Activated naive CD8-positive, alpha-beta T cell treated with anti-CD3 and anti-CD28 coated beads, Interleukin-2, amount 10 ng/mL, durations not matched to agents 7 days and 5 days (primary cell): ENCODE data around the gene WDR45. TPM values are rescaled to one million over a fixed set of nuclear protein-coding genes. Genes with fewer than 3 reads are reported as not detected.
A peak's percentile ranks its signal among the peaks of the same experiment; 100 is the strongest.

ENCODE experiments used
- ATAC-seq: fragments of 150-1000 bp; cut with Tn5 transposase; one replicate; pipeline ENCODE4 v1.10.0; 2021; ENCODE audit warnings: low read depth, moderate library complexity
- POLR2A ChIA-PET: fragments of 350-600 bp; sonication (Branson Sonifier 250); formaldehyde crosslinking; loops from one replicate; lab custom pipeline; 2021; ENCODE audit warnings: antibody characterized with exemption; lab: Charles Lee
- DNase-seq: peaks from one replicate; pipeline ENCODE4 v3.0.0; 2021
- H3K27ac Mint-ChIP-seq: one replicate; pipeline ENCODE4 v1.8.0; 2022; ENCODE audit warnings: mild to moderate bottlenecking, mixed read lengths
- H3K27me3 Mint-ChIP-seq: one replicate; pipeline ENCODE4 v1.8.0; 2022; ENCODE audit warnings: mild to moderate bottlenecking, moderate library complexity, mixed read lengths
- H3K36me3 Mint-ChIP-seq: one replicate; pipeline ENCODE4 v1.8.0; 2021; ENCODE audit warnings: mild to moderate bottlenecking, mixed read lengths
- H3K4me1 Mint-ChIP-seq: one replicate; pipeline ENCODE4 v1.8.0; 2021; ENCODE audit warnings: mixed read lengths
- H3K4me3 Mint-ChIP-seq: one replicate; pipeline ENCODE4 v1.8.0; 2022; ENCODE audit warnings: mild to moderate bottlenecking, moderate library complexity, mixed read lengths
- H3K9me3 Mint-ChIP-seq: one replicate; pipeline ENCODE4 v1.8.0; 2021; ENCODE audit warnings: mixed read lengths
- total RNA-seq, 2 experiments: library from RNA; stranded (reverse); gene quantifications; one replicate each; pipeline ENCODE4 v1.2.3, GENCODE V29; 2021

WDR45 gene
- total RNA-seq, 2 experiments from 2014 or later = 53.4 to 55.1 TPM

- Mint-ChIP-seq H3K36me3 (no peaks in the 10 kb centered on the region), H3K4me1 (peaks cover 8% of the 10 kb centered on the region), H3K27me3 (no peaks in the 10 kb centered on the region), H3K27ac (no peak overlapping the region), H3K4me3 (no peak overlapping the region), H3K9me3 (no peaks in the 10 kb centered on the region)
- ATAC-seq (no peak), DNase-seq (no peak)
- POLR2A ChIA-PET = no interaction called here
Measured at GRCh38 chrX:49103637-49104036, 23.9 kb upstream of the WDR45 start.

GRCh38 chrX:49102190-49102589, 22.5 kb upstream of the WDR45 start:
- DNase-seq = no peak
- H3K4me1 Mint-ChIP-seq = peaks cover 8% of the 10 kb centered on the region
- H3K4me3 Mint-ChIP-seq = peak overlapping the region; percentile 89
- H3K9me3 Mint-ChIP-seq = no peaks in the 10 kb centered on the region
- POLR2A ChIA-PET = no interaction called here
- no peaks in the 10 kb centered on the region for H3K36me3 Mint-ChIP-seq
- no peak for ATAC-seq
- no peaks in the 10 kb centered on the region for H3K27me3 Mint-ChIP-seq
- H3K27ac Mint-ChIP-seq = no peak overlapping the region

GRCh38 chrX:49101629-49101984, 21.9 kb upstream of the WDR45 start:
- peaks cover 8% of the 10 kb centered on the region for H3K4me1 Mint-ChIP-seq
- H3K27me3 Mint-ChIP-seq = no peaks in the 10 kb centered on the region
- peak overlapping the region; percentile 65 for H3K27ac Mint-ChIP-seq
- H3K9me3 Mint-ChIP-seq = no peaks in the 10 kb centered on the region
- H3K36me3 Mint-ChIP-seq = no peaks in the 10 kb centered on the region
- DNase-seq (no peak), ATAC-seq (no peak)
- POLR2A ChIA-PET = interaction anchor here (0.7 to 1.0 kb wide), 3 partner anchors 19 to 58 kb away, joined by 3 to 5 read pairs (median 3); partner anchors contain the start of gene TFE3
- peak overlapping the region; percentile 89 for H3K4me3 Mint-ChIP-seq

- H3K9me3 Mint-ChIP-seq = no peaks in the 10 kb centered on the region
- DNase-seq (peak; percentile 88), ATAC-seq (peak; percentile 96)
- H3K36me3 Mint-ChIP-seq = no peaks in the 10 kb centered on the region
- peak overlapping the region; percentile 89 for H3K4me3 Mint-ChIP-seq
- H3K27me3 Mint-ChIP-seq = no peaks in the 10 kb centered on the region
- H3K4me1 Mint-ChIP-seq = peaks cover 8% of the 10 kb centered on the region
- POLR2A ChIA-PET = interaction anchor here (0.6 to 1.5 kb wide), 5 partner anchors 20 to 58 kb away, joined by 3 to 5 read pairs (median 3); partner anchors contain the start of genes GPKOW, TFE3 and WDR45
- H3K27ac Mint-ChIP-seq = peak overlapping the region; percentile 88
Measured at GRCh38 chrX:49100704-49101628, 21.3 kb upstream of the WDR45 start.

- Mint-ChIP-seq H3K27me3 (no peaks in the 10 kb centered on the region), H3K4me3 (no peak overlapping the region), H3K4me1 (peaks cover 3% of the 10 kb centered on the region), H3K9me3 (no peaks in the 10 kb centered on the region), H3K27ac (no peak overlapping the region), H3K36me3 (no peaks in the 10 kb centered on the region)
- no peak for DNase-seq
- POLR2A ChIA-PET = interaction anchor here (1.3 kb wide), 1 partner anchor 10 kb away, joined by 3 read pairs; no protein-coding TSS in a partner anchor
- ATAC-seq = no peak
Measured at GRCh38 chrX:49096419-49096818, 16.7 kb upstream of the WDR45 start.

- DNase-seq (no peak), ATAC-seq (no peak)
- Mint-ChIP-seq H3K36me3 (no peaks in the 10 kb centered on the region), H3K9me3 (no peaks in the 10 kb centered on the region), H3K4me1 (no peaks in the 10 kb centered on the region), H3K4me3 (no peak overlapping the region), H3K27ac (no peak overlapping the region), H3K27me3 (no peaks in the 10 kb centered on the region)
- POLR2A ChIA-PET = no interaction called here
Measured at GRCh38 chrX:49089553-49089952, 9.9 kb upstream of the WDR45 start.

- Mint-ChIP-seq H3K27ac (peak overlapping the region; percentile 49), H3K9me3 (no peaks in the 10 kb centered on the region), H3K36me3 (peaks cover 5% of the 10 kb centered on the region), H3K27me3 (no peaks in the 10 kb centered on the region), H3K4me1 (peaks cover 17% of the 10 kb centered on the region), H3K4me3 (no peak overlapping the region)
- no peak for DNase-seq
- POLR2A ChIA-PET = no interaction called here
- no peak for ATAC-seq
Measured at GRCh38 chrX:49082271-49082871, 2.7 kb upstream of the WDR45 start.

- no peak for ATAC-seq
- POLR2A ChIA-PET = no interaction called here
- no peak for DNase-seq
- peaks cover 7% of the 10 kb centered on the region for H3K36me3 Mint-ChIP-seq
- H3K9me3 Mint-ChIP-seq = no peaks in the 10 kb centered on the region
- no peaks in the 10 kb centered on the region for H3K27me3 Mint-ChIP-seq
- H3K4me1 Mint-ChIP-seq = peaks cover 20% of the 10 kb centered on the region
- H3K4me3 Mint-ChIP-seq = no peak overlapping the region
- no peak overlapping the region for H3K27ac Mint-ChIP-seq
Measured at GRCh38 chrX:49077941-49078340, 1.7 kb downstream of the WDR45 start.

GRCh38 chrX:49075347-49075746, 4.3 kb downstream of the WDR45 start:
- Mint-ChIP-seq H3K27me3 (no peaks in the 10 kb centered on the region), H3K4me1 (peaks cover 19% of the 10 kb centered on the region), H3K4me3 (no peak overlapping the region), H3K27ac (no peak overlapping the region), H3K9me3 (no peaks in the 10 kb centered on the region), H3K36me3 (peaks cover 6% of the 10 kb centered on the region)
- POLR2A ChIA-PET = no interaction called here
- ATAC-seq = no peak
- DNase-seq = no peak

- POLR2A ChIA-PET = interaction anchor here (1.0 kb wide), 1 partner anchor 72 kb away, joined by 3 read pairs; the partner anchor contains the start of gene GRIPAP1
Measured at GRCh38 chrX:49073601-49074575, 5.8 kb downstream of the WDR45 start, which contains the start of gene PRAF2. Gene PRAF2 (minus strand): TSS chrX:49074002. CDS start chrX:49073987, 15 bp downstream.

GRCh38 chrX:49072712-49073095, 7.0 kb downstream of the WDR45 start:
- POLR2A ChIA-PET = no interaction called here
- Mint-ChIP-seq H3K9me3 (no peaks in the 10 kb centered on the region), H3K27ac (peak overlapping the region; percentile 84), H3K36me3 (peaks cover 4% of the 10 kb centered on the region), H3K27me3 (no peaks in the 10 kb centered on the region), H3K4me1 (peaks cover 9% of the 10 kb centered on the region), H3K4me3 (peak overlapping the region; percentile 90)
- DNase-seq (no peak), ATAC-seq (no peak)

More at GRCh38 chrX:49073601-49074575, 5.8 kb downstream of the WDR45 start, which contains the start of gene PRAF2:
- peaks cover 13% of the 10 kb centered on the region for H3K4me1 Mint-ChIP-seq
- ATAC-seq = peak; percentile 96
- H3K27ac Mint-ChIP-seq = peak within 1 kb of the TSS; percentile 84
- peak; percentile 85 for DNase-seq
- no peaks in the 10 kb centered on the region for H3K27me3 Mint-ChIP-seq
- peak within 1 kb of the TSS; percentile 90 for H3K4me3 Mint-ChIP-seq
- H3K9me3 Mint-ChIP-seq = no peaks in the 10 kb centered on the region
- peaks cover 4% of the 10 kb centered on the region for H3K36me3 Mint-ChIP-seq

GRCh38 chrX:49071877-49072711, 7.6 kb downstream of the WDR45 start:
- Mint-ChIP-seq H3K4me1 (peaks cover 9% of the 10 kb centered on the region), H3K27ac (peak overlapping the region; percentile 6), H3K9me3 (no peaks in the 10 kb centered on the region), H3K36me3 (peaks cover 4% of the 10 kb centered on the region), H3K4me3 (peak overlapping the region; percentile 32), H3K27me3 (no peaks in the 10 kb centered on the region)
- ATAC-seq = no peak
- POLR2A ChIA-PET = no interaction called here
- no peak for DNase-seq
